ENCODE measurements around the gene TMEM126A.

TMEM126A gene

DNA sequence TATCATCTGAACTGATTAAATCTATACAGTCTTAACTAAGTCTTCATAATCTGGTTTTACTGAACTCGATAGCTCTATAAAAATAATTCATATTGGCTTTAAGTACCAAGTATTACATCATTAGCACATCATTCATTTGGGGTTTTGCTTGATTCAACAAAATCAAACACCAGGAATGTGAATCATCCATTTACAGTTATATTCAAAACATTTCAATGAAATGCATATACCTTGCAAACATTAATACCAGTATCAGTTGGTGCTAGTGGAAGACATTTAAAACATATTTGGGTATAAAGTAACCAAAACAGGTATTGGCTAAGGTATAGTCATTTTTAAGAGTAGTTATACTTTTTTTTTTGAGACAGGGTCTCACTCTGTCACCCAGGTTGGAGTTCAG lies 50.4 kb downstream of the TMEM126A start:
- DNase-seq = no peak

DNA sequence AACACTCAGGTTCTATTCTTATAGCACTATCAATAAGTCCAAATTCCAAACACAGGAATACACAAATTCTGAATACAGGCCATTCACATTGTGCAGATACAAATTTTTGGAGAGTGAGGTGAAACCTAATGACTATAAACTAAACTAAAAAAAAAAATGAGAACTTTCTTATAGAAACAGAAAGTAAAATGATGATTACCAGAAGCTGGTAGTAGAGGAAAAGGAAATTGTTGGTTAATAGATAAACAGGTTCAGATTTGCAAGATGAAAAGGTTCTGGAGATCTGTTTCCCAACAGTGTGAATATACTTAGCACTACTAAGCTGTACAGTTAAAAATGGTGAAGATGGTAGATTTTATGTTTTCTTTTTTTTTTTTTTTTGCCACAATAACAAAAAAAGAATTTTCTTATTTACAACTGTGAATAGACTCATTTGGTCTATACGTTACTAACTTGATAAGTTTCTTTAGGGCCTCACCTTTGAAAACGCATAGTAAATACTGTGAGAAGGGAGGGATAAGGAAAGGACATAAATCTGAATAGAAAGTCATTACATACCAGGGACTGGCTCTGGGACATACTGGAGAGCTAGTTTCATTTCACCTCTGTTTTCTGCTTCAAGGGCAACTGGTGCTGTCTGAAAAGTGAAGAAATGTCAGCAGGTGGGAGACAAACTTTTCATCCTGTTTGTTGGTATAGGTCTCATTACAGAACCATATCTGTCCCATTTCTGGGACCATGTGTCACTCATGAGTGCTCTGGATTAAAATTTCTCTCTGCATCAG lies 52.4 kb downstream of the TMEM126A start:
- no peak for DNase-seq

DNA sequence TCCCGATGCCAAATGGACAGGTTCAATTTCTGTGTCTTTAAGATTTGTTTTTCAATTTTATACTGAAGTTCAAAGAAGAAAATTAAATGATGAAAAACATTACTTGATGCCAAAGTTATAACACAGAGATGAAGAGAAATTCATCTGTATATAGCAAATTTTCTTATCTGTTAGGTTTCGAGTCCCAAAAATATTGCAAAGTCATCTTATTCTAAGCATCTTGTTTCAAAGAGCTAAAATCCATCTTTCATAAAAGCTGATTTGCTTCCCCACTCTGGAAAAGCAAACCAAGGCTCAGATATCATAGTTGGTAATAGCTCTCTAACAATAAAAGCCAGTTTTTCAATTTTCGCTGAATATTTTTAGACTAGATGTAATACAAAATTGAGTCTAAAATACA lies 57.2 kb downstream of the TMEM126A start:
- no peak for DNase-seq

DNA sequence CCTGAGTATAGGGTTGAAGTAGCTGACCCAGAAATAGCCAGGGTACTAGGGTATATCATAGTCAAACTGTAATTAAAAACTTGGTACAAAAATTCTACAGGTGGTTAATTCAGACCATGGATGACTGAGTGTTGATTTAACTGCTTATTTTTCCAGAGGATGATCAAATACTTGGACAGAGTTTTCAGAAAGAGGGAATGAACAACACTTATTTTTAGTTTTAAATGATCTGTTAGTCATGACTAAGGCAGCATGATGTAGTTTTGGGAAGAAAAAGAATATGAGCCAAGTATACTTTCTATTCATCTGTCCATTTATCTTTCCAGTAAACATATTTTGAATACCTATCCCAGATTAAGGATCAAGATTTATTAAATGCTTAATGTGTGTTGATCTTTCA lies 58.0 kb downstream of the TMEM126A start:
- DNase-seq = no peak
